SW480 (cell line): ENCODE results near the gene OPN1SW.
A peak's percentile ranks its signal among the peaks of the same experiment; 100 is the strongest.

Source experiments
- DNase-seq: peaks from one replicate; pipeline ENCODE4 v3.0.0-alpha.2; 2016; ENCODE audit warnings: low spot score

OPN1SW gene

GRCh38 chr7:128793181-128793547, 17.6 kb upstream of the OPN1SW start:
- DNase-seq: no peak

GRCh38 chr7:128792471-128793180, 17.0 kb upstream of the OPN1SW start:
- no peak for DNase-seq

- DNase-seq: no peak
These were observed 16.4 kb upstream of the OPN1SW start for GRCh38 chr7:128791972-128792327.

GRCh38 chr7:128791121-128791971, 15.8 kb upstream of the OPN1SW start, which contains the start of gene CCDC136:
CCDC136 (plus strand) TSS chr7:128791968; CDS start chr7:128792412, 444 bp downstream.
- DNase-seq: peak; percentile 44

- no peak for DNase-seq
These were observed 14.9 kb upstream of the OPN1SW start for GRCh38 chr7:128790315-128791041.

DNA sequence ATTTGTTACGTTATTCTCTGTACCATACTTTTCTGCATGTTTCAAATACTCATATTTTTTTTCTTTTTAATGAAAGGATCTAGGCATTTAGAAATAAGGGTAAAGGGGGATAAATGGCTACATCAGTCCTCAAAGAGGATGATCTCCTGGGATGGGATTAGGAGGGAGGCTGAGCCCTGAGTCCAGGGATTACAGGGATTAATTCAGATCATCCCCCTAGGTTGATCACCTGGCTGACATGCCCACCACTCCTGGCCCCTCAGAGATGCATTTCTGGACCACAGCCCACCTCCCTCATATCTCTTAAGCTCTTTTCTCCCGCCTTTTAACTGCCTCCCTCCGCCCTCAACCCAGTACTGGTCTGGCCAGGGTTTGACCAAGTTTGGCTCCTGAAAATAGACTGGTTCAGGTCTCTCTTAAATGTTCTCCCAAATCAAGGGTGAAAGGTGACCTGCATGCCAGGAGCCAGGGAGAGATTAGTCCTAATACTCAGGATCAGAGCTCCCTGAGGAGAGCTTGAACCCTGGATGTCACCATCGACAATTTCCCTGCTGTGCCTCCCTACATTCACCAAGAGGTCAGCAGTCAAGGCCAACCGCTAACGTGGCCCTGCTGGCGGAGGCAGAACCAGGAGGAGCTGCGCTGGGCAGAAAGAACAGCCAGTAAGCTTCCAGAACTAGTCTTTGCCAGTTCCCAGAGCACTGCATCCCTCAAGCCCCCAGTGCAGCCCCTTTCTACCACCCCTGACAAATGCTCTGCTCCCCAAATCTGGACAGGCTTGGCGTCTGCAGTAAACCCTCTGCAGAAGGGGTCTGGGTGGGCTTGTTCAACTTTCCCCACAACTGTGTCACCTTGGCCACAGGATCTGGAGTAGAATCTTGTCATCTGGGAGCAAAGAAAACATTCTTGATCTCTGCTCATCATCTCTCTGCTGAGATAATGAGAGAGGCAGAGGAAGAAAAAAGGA, 13.1 kb upstream of the OPN1SW start:
- no peak for DNase-seq

- no peak for DNase-seq
These were observed 10.1 kb upstream of the OPN1SW start for GRCh38 chr7:128785738-128786137.

DNA sequence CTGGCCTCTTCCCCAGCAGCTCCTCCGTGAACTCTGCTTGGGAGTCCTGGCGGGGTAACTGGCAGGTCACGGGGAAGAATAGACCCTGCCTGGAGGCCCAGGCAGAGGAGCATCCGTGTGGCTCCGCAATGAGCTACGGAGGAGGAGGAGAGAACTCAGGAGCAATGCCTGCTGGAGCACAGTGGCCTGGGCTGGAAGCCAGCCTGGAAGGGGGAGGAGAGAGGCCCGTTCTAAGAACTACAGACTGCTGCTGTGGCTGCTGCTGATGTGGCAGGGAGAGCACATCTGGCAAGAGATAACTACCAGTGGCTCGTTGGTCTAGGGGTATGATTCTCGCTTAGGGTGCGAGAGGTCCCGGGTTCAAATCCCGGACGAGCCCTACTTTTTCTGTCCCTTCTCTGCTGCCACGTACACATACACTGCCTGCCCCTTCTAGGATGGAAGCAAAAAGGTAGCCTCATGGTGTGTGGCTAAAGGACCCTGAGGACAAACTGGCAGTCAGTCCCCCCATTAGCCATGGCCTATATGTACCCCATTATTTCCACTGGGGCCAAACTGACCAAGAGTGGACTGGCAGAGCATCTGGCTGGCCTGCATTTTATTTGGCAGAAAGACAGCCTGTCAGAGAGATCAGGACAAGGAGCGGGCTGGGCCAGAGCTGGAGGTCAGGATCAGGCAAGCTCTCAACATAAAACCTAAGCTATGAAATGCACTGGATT, 7.7 kb upstream of the OPN1SW start:
- DNase-seq: peak; percentile 21

- DNase-seq: no peak
These were observed 6.3 kb upstream of the OPN1SW start for GRCh38 chr7:128781851-128782250.

DNA sequence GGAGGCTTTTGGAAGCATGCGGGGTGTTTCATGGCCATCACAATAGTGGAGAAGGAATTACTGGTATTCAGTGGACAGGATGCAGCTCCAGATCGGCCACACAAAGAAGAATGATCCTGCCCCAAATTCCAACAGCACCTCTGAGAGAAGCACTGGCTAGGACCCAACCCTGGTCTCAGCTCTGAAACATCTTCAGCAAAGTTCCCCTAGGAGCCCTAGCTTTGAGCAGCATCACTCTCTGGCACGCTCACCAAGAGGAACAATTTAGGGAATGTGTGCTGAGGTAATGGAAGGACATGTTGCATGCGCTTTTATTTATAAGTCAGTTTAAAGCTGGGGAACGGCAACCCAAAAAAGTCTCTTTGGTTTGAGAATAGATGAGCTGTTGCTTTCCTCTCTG, 5.5 kb upstream of the OPN1SW start:
- DNase-seq: no peak

- no peak for DNase-seq
These were observed 3.4 kb upstream of the OPN1SW start for GRCh38 chr7:128778946-128779345.

GRCh38 chr7:128777156-128778123, 1.8 kb upstream of the OPN1SW start:
- no peak for DNase-seq

DNA sequence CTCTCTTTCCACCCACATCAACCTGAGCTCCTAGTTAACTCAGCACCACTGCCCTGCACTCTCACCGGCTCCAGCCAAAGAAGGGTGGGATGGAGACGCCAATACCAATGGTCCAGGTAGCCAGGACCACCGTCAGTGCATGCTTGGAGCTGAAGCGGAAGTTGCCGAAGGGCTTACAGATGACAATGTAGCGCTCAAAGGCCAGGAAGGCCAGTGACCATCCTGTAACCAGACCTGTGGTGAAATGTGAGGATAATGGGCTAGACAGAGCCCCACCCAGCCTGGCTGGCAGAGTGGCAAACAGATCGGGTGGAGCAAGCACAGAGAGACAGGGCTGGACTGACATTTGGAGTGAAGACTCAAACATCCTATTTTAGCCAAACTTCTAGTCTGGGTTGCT, 673 bp downstream of the OPN1SW start:
- no peak for DNase-seq

DNA sequence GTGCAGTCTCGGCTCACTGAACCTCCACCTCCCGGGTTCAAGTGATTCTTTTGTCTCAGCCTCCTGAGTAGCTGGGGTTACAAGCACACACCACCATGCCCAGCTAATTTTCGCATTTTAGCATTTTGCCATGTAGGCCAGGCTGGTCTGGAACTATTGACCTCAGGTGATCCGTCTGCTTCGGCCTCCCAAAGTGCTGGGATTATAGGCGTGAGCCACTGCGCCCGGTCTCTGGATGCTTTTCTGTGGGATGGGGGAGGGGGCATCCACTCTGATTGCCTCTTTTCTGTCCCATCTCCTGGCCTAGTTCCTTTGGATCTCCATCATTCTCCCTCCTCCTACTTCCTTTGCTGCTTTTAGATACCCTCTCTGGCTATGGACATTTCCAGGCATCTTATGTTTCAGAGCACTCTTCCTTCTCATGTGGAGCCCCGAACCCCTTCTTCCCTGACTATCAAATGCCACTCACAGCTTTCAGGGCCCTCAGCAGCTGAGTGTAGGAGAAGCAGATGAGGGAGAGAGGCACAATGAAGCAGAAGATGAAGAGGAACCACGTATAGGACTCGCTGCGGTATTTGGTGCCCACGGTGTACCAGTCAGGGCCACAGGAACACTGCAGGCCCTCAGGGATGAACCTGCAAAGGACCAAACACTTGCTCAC, 1.4 kb downstream of the OPN1SW start:
- no peak for DNase-seq

GRCh38 chr7:128773604-128774003, 2.0 kb downstream of the OPN1SW start:
- no peak for DNase-seq

DNA sequence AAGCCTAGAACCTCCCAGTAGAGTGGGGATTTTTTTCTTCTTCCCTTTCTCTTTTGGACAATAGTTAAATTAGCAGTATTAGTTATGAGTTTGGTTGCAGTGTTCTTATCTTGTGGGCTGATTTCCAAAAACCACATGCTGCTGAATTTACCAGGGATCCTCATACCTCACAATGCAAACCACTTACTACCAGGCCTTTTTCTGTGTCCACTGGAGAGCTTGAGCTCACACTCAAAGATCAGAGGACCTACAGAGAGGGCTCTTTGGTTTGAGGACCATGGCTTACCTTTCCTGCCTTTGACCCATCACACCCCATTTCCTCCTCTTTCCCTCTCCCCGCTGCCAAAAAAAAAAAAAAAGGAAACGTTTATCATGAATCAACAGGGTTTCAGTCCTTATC, 5.4 kb downstream of the OPN1SW start:
- no peak for DNase-seq

DNA sequence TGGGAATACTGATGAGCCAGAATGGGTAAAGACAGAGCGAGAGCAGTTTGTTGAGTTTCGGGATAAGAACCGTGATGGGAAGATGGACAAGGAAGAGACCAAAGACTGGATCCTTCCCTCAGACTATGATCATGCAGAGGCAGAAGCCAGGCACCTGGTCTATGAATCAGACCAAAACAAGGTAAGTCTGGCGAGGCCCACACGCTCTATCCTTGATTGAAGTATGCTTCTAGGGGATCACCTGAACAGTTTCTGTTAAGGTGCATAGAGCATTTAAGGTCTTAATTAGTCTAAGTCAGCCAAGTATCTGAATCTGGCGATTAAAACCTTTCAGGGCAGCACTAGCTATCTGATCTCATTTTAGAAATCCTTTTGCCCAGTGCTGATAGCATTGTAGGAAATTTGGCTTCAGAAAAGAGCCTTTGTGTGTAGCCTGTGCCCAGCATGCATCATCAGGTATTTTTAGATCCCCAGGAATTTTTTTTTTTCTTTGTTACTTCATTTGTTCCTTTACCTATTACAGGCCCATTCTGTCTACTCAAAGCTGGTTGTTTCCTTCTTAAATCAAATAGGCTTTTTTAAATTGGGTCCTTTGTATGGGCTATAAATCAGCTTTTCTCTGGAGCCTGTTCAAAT, 8.0 kb downstream of the OPN1SW start:
- no peak for DNase-seq

DNA sequence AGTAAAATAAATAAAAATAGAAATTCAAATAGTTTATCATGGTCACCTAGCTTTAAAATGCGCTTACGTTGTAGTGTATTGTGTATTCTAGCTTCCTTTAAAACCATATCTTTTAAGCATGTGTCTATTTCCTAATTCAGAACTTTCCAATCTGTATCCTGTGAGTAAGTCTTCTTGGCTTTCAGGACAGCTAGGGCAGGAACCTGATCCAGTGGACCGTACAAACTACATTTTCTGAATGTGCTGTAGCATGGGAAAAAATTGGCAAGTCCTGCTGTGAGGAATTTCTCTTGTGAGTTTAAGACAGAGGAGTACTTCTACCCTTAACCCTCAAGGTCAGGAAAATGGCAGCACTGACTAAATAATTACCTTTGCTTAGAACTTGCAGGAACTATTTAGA, 12.1 kb downstream of the OPN1SW start:
- DNase-seq: no peak

DNA sequence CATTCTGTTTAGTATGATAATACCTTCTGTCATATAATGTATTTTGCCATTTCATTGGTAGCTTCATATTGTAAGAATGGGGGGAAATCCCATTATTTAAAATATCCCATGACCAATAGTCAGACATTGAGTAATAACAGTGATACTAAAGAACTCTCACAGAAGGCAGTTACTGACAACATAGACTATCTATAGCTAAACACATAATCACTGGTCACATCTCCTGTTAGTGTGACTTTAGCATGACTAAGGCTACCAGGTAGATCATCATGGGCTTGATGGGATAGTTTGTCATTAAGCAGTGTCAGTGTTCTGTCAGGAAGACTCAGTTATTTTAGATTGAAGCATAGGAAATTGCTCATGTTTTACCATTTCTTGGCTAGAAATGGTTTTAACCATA, 16.4 kb downstream of the OPN1SW start:
- no peak for DNase-seq
